T-helper 22 cell (primary cell): ENCODE results near the gene HES5.

Experiments
- DNase-seq: peaks from one replicate; pipeline ENCODE4 v3.0.0-alpha.2; 2020; ENCODE audit warnings: low read depth

The HES5 gene

GRCh38 chr1:2546515-2547209, 16.6 kb upstream of the HES5 start:
- peak; percentile 82 for DNase-seq

GRCh38 chr1:2545754-2546514, 15.9 kb upstream of the HES5 start:
- peak; percentile 84 for DNase-seq

- DNase-seq: no peak
These were observed 15.0 kb upstream of the HES5 start for GRCh38 chr1:2544875-2545640.

- no peak for DNase-seq
These were observed 14.2 kb upstream of the HES5 start for GRCh38 chr1:2544093-2544874.

- no peak for DNase-seq
These were observed 13.6 kb upstream of the HES5 start for GRCh38 chr1:2543543-2544092.

GRCh38 chr1:2542246-2542915, 12.3 kb upstream of the HES5 start:
- no peak for DNase-seq

- no peak for DNase-seq
These were observed 11.7 kb upstream of the HES5 start for GRCh38 chr1:2541619-2542245.

- no peak for DNase-seq
These were observed 10.9 kb upstream of the HES5 start for GRCh38 chr1:2540816-2541492.

- no peak for DNase-seq
These were observed 9.3 kb upstream of the HES5 start for GRCh38 chr1:2539312-2539907.

- no peak for DNase-seq
These were observed 8.8 kb upstream of the HES5 start for GRCh38 chr1:2538872-2539271.

GRCh38 chr1:2538376-2538775, 8.3 kb upstream of the HES5 start:
- no peak for DNase-seq

- no peak for DNase-seq
These were observed 7.7 kb upstream of the HES5 start for GRCh38 chr1:2537784-2538115.

GRCh38 chr1:2535981-2536380, 5.9 kb upstream of the HES5 start:
- no peak for DNase-seq

GRCh38 chr1:2535455-2535854, 5.4 kb upstream of the HES5 start:
- no peak for DNase-seq

GRCh38 chr1:2534687-2535441, 4.8 kb upstream of the HES5 start:
- DNase-seq: no peak

- no peak for DNase-seq
These were observed 4.2 kb upstream of the HES5 start for GRCh38 chr1:2534315-2534686.

- no peak for DNase-seq
These were observed 3.3 kb upstream of the HES5 start for GRCh38 chr1:2533365-2533764.

- no peak for DNase-seq
These were observed 2.6 kb upstream of the HES5 start for GRCh38 chr1:2532485-2533160.
